ENCODE data around the gene MET. TPM values are rescaled to one million over a fixed set of nuclear protein-coding genes. Genes with fewer than 3 reads are reported as not detected.

Gene MET
- total and polyA plus RNA-seq, 2 of the 8 experiments (the other 6 are each of a cell fraction or from before 2014, with no cell fraction given) = 3.5 to 12.9 TPM

- Histone ChIP-seq H2AK5ac (ENCODE audit: low read depth, low read length) (no peak overlapping the region), H2BK5ac (ENCODE audit: low read depth, low read length) (no peak overlapping the region), H2AFZ (ENCODE audit: low read length) (no peak overlapping the region), H4K5ac (ENCODE audit: insufficient read length, low read depth, low read length) (no peak overlapping the region), H3K9me3 (ENCODE audit: insufficient read depth in 2 of 2, low read depth in 1 of 2, low read length in 1 of 2) (no peaks in the 10 kb centered on the region), H2BK12ac (ENCODE audit: low read depth, low read length) (no peak overlapping the region), H2BK15ac (ENCODE audit: low read length) (no peak overlapping the region), H3K27me3 (replicated peaks in 1 of 4; ENCODE audit: control insufficient read depth in 3 of 4, extremely low read depth in 1 of 4, insufficient read depth in 3 of 4, low read length in 3 of 4) (no peaks in the 10 kb centered on the region), H3K23me2 (ENCODE audit: low read depth, low read length) (no peaks in the 10 kb centered on the region), H3K56ac (replicated peaks; ENCODE audit: insufficient read length, low read depth, low read length) (no peak overlapping the region), H3K4me1 (replicated peaks in 1 of 4; ENCODE audit: control insufficient read depth in 3 of 4, insufficient read depth in 4 of 4, low read length in 3 of 4) (peaks cover 0 to 5% (median 0%) of the 10 kb centered on the region in 4 experiments; a peak in 1 of 7 replicates), H3K18ac (ENCODE audit: extremely low read depth, low read length) (no peak overlapping the region), H4K20me1 (replicated peaks in 1 of 2; ENCODE audit: control insufficient read depth in 1 of 2, insufficient read depth in 2 of 2, low read length in 2 of 2) (no peaks in the 10 kb centered on the region), H2BK120ac (replicated peaks; ENCODE audit: low read depth, low read length) (no peak overlapping the region), H3K23ac (ENCODE audit: insufficient read length) (no peak overlapping the region), H3K4me3 (ENCODE audit: extremely low read depth in 1 of 4, insufficient read depth in 2 of 4, low read depth in 3 of 4, low read length in 4 of 4) (no peak overlapping the region), H3K27ac (ENCODE audit: low read depth, low read length) (no peak overlapping the region), H4K91ac (replicated peaks; ENCODE audit: insufficient read length, low read length) (no peak overlapping the region), H3K14ac (ENCODE audit: insufficient read length) (no peak overlapping the region), H3K36me3 (ENCODE audit: control insufficient read depth in 2 of 4, insufficient read depth in 4 of 4, low read length in 3 of 4) (no peaks in the 10 kb centered on the region), H3K4ac (replicated peaks; ENCODE audit: insufficient read length, low read depth, low read length) (no peak overlapping the region), H3K9ac (replicated peaks in 1 of 4; ENCODE audit: extremely low read depth in 1 of 4, low read depth in 3 of 4, low read length in 3 of 4) (no peak overlapping the region), H3K79me1 (ENCODE audit: low read depth, low read length) (no peaks in the 10 kb centered on the region), H3K4me2 (ENCODE audit: insufficient read depth in 1 of 2, low read depth in 2 of 2, low read length in 2 of 2) (no peak overlapping the region), H3K79me2 (ENCODE audit: control insufficient read depth in 1 of 2, insufficient read depth in 2 of 2, low read length in 2 of 2) (no peaks in the 10 kb centered on the region), H2BK20ac (ENCODE audit: low read length) (no peak overlapping the region), H4K8ac (ENCODE audit: extremely low read depth, insufficient read depth, low read length) (no peak overlapping the region)
- 95% methylated on average over 1 of the region's 1 CpG; no CpG with 5 or more reads in 1 of the 2 experiments for WGBS, 2 experiments (ENCODE audit: extremely low coverage in 1 of 2, insufficient coverage in 1 of 2, insufficient read length in 1 of 2, insufficient replicate concordance in 2 of 2, low coverage in 1 of 2, low lambda C conversion rate in 2 of 2, missing lambda C conversion rate in 1 of 2)
- ChIA-PET CTCF (ENCODE audit: partially characterized antibody) (interaction anchor here (0.9 to 1.3 kb wide), 3 partner anchors 9 to 48 kb away, joined by 3 to 5 read pairs (median 3); no protein-coding TSS in a partner anchor), POLR2A (ENCODE audit: partially characterized antibody) (no interaction called here)
- DNase-seq (ENCODE audit: low read depth in 1 of 2, low spot score in 2 of 2) = no peak
- no peak for FAIRE-seq
- TF ChIP-seq NRF1 (IDR thresholded peaks at IDR 0.05; ENCODE audit: low read depth, low read length) = no peak
- no peak for TF ChIP-seq FOSL1 (IDR thresholded peaks at IDR 0.05; ENCODE audit: insufficient read depth, low read depth, low read length)
- TF ChIP-seq, protein P1, sequence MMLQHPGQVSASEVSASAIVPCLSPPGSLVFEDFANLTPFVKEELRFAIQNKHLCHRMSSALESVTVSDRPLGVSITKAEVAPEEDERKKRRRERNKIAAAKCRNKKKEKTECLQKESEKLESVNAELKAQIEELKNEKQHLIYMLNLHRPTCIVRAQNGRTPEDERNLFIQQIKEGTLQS (IDR thresholded peaks at IDR 0.05; ENCODE audit: insufficient read depth, low read depth, low read length) = no peak
- no peak for TF ChIP-seq JUN (IDR thresholded peaks at IDR 0.05; ENCODE audit: low read depth, low read length)
- TF ChIP-seq PHF8 (conservative IDR thresholded peaks at IDR 0.05; ENCODE audit: low read depth, low read length) = no peak
- no peak for TF ChIP-seq RXRA (IDR thresholded peaks at IDR 0.05; ENCODE audit: insufficient read depth, low read depth, low read length)
- no peak for TF ChIP-seq BCL11A (IDR thresholded peaks at IDR 0.05; ENCODE audit: low read depth in 2 of 2, low read length in 2 of 2)
- no peak for TF ChIP-seq YY1 (IDR thresholded peaks at IDR 0.05; ENCODE audit: low read depth, low read length)
- no peak for TF ChIP-seq GTF2F1 (IDR thresholded peaks at IDR 0.05; ENCODE audit: borderline replicate concordance, low read depth, low read length)
- TF ChIP-seq TAF7 (optimal IDR thresholded peaks at IDR 0.05; ENCODE audit: borderline replicate concordance, low read depth, low read length) = no peak
- no peak for TF ChIP-seq CREB1 (IDR thresholded peaks at IDR 0.05)
- no peak for TF ChIP-seq POLR2A (IDR thresholded peaks at IDR 0.05; ENCODE audit: control extremely low read depth in 1 of 2, low read depth in 2 of 2, low read length in 2 of 2)
- TF ChIP-seq, protein P2, sequence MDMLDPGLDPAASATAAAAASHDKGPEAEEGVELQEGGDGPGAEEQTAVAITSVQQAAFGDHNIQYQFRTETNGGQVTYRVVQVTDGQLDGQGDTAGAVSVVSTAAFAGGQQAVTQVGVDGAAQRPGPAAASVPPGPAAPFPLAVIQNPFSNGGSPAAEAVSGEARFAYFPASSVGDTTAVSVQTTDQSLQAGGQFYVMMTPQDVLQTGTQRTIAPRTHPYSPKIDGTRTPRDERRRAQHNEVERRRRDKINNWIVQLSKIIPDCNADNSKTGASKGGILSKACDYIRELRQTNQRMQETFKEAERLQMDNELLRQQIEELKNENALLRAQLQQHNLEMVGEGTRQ (IDR thresholded peaks at IDR 0.05; ENCODE audit: low read length) = no peak
Measured at GRCh38 chr7:116678780-116679179, 6.8 kb downstream of the MET start.
